HG03135 (cell line): ENCODE results near the gene KIF2C.
"Not testable (repeated sequence)": the region's sequence is repeated elsewhere in the genome, so short reads cannot be mapped to it uniquely, and the experiment has no call there.

Experiments used
- ATAC-seq: cut with Tn5 transposase; IDR thresholded peaks from one replicate; pipeline ENCODE4 v1.9.1; 2021; ENCODE audit warnings: mild to moderate bottlenecking, moderate library complexity; ENCODE audit not compliant: unreplicated experiment

Gene KIF2C

DNA sequence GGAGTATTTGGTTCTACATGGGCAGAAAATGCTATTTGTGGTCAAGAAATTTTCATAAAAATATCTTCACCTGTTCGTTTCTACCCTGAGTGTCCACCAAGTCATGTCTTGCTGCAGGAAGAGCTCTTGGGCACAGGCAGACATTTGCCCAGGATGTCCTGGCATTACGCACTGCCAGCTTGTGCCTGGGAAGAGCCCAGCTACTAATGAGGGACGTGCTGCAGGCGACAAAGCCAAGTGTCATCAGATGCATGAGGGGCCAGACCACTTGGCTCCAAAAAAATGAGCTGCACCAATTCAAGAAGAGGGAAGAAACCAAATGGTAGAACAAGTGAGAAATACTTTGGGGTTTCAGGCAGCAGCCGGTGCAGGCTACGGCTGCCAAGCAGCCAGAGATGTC is 21.5 kb upstream of the KIF2C start:
- no peak for ATAC-seq

DNA sequence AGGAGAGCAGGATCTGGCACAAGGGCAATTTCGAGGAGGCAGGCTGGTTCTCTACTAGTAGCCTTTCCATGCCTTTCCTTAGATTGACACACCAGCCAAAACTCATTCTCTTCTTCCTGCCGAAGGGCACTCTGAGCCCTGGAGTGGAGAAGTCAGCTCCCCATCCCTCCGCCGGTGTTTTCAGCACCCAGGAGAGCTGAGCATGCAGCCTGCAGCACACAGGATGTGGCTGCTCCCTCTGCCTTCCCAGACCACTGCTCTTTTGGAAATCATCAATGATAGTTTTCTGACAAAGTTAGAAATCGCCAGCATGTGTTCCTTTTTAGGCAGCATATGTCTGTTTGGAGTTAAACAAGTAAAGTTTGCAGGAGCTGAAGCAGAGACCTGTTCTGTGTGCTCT is 20.3 kb upstream of the KIF2C start:
- no peak for ATAC-seq

DNA sequence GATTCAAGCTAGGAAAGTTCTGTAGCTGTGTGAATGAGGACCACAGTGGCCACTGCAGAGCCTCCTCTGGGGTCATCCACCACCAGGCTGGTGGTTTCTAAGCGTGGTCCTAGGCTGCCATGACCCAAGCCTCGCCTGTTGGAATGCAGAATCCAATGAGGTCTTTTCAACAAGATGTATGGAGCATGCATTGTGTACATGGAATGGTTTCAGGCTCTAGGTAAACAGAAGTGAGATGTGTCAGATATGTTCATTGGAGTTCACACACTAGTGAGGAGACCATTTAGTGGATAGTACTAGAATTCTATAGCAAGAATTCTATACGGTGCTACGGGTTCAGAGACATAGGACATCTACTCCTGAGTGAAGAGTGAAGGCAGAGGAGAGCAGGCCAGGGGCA is 19.4 kb upstream of the KIF2C start:
- no peak for ATAC-seq

DNA sequence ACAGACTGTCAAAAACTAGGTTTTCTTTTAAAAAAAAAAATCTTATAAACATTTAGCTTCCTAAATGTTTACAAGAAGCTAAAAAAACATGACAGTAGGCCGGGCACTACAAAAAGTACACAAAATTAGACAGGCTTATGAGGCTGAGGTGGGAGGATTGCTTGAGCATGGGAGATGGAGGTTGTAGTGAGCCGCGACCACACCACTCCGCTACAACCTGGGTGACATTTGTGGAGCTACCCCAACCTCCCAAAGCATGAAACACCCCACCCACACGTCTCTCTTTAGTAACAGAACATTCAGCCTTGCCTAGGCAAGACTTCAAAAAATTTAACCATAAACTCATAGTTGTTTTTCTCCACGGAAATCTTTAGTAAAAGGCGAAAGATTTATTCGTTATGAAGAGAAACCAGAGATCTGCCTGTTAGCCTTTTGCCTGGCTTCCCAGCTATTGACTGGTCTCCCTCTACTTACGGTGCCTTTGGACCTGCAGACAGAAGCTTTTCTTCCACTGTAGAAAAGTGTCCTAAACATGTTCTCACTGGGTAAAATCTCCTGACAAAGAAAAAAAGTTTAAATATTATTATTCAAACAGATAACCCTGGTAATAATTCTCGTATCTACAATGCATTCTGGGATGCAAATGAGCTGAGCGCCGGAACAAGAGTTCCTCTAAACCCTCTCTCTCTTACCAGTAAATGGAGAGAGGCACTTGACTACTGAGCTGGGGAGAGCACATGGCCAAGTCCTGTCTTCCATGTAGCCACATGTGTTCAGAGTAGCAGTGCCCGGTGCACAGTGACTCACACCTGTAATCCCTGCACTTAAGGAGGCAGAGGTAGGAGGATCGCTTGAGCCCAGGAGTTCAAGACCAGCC is 17.9 kb upstream of the KIF2C start:
- ATAC-seq = peak; percentile 67

DNA sequence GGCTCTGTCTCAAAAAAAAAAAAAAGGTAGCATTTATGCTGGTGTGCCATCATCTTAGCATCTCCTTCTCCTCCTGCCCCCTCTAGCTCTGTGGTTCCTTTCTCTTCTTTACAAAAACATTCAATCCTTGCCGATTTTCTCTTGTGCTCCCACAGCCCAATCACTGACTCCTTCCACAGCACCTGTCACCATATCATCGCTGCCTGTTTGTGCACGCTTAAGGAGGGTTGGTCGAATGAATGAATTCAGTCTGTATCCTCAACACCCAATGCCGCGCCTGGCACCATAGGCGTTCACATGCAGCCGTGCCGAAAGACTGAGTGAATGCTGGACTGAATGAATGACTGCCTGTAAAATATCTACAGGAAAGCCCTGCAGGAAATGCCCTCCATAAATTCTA is 16.6 kb upstream of the KIF2C start:
- ATAC-seq = no peak

DNA sequence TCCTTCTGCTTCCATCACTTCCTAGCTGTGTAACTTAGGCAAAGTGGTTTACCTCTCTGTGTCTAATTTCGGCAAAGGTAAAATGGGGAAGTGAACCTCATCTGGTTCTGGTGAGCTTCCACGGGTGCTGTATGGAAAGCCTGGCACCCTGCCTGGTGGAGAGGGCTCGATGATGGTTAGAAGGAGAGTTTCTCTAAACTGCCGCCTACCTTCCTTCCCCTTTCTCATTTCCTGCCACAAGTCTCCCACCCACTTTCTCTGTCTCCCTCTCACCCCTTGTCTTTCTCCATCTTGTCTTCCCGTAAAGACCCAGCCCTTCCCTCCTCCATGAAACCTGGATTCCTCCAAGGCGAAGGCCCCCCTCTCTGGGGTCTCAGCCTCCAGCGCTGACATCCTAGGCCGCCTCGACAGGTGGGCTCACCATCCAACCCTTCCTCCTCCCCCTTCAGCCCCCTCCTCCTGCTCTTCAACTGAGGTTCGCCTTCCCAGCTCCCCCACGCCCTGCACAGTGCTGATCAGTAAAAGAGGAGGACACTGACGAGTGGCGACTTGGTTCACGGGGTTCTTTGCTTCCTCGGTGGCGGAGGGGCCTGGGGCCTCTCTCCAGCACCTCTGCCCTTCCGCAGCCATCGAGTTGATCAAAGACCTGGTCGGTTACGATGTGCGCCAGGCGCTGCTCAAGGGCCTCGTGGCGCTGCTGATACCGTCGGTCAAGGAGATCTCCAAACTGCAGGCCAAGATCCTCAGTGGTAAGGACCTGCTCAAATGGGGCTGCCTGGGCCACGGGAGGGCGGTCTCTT is 15.9 kb upstream of the KIF2C start:
- ATAC-seq = no peak

DNA sequence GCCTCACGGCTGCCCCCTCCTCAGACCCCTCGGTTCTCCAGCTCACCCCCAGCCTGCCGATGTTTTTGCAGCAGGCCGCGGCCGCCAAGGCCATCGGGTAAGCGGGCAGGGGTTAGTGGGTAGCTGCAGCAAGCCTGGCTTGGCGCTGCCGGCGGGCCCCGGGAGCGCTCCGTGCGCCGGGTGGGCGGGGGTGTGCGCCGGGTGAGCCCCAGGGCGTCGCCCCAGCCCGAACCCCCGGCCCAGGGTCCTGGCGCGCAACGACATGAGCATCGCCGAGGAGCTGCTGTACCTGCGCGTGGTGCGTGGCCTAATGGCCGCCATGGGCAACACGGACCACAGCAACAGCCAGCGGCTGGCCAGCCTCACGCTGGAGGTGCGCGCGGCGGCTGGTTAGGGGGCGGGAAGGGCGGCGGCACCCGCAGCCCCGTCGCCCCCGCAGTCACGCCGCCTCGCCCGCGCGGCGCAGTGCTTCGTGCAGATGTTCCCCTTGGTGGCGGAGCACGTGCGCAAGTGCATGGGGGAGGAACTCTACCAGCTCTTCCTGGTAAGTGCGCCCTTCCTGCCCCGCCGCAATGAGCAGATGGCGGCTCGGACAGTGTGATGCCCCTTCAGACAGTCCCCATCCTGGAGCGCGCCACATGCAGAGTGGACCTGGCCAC is 15.2 kb upstream of the KIF2C start:
- ATAC-seq = no peak

DNA sequence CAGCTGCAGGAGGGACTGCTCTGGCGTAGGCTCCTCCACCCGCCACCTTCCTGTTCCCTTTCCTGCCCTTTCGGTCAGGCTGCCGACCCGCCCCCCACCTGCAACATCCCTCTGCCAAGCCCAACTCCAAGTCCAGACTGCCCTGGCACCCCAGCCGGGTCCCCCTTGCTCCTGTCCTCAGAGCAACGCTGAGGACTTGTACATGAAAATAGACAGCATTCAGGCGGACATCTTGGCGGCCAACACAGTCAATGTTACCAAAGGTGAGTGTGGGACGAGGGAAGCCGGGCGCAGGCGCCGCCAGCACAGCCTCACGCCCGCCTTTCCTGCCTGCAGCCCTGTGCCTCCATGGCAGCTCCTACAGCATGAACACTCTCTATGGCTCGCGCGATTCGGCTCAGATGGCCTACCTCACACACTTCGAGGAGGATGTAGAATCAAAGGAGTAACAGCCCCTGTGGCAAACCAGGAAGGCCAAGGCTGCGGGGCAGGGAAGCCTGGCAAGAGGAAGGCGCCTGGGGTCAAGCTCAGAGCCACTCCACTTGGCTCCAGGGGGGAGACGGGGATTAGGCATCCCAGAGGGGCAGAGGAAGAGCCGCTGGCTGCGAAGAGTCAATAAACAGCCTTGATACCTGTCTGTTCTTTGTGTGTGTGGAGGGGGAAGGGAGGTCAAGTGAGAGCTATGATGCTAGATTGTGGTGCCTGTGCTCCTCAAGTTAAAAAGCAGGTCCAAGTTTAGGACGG is 14.5 kb upstream of the KIF2C start:
- ATAC-seq = no peak

DNA sequence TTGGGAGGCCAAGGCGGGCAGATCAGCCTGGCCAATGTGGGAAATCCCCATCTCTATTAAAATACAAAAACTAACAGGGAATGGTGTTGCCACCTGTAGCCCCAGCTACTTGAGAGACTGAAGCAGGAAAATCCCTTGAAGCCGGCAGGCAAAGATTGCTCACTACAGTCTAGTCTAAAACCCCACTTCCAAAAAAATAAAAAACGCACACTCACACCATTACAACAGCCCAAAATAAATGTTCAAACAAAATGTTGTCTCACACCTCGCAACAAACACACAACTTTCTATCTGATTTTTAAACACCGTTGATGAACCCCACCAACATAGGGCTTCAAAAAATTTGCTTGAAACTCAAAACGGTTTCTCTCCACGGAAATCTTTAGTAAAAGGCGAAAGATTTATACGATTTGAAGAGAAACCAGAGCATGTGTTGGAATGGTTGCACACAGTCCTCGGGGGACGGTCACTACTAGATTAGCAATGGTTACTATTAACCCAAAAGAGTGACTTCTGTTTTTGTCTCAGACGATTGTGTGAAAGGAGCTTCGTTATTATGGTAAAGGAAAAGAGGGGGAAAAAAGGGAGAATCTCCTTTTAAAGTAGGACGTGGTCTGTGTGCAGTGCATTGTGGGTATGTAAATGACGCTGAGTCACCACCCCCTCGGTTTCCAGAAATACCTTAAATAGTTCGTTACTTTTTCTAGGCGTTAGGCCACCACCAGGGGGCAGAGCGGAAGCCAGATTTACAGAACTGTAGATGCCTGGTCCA is 8.7 kb upstream of the KIF2C start, which contains the start of gene RNU5D-1:
TSS of gene RNU5D-1 (minus strand) at position 430 of the 772 bp plus-strand sequence.
- peak; percentile 69 for ATAC-seq

DNA sequence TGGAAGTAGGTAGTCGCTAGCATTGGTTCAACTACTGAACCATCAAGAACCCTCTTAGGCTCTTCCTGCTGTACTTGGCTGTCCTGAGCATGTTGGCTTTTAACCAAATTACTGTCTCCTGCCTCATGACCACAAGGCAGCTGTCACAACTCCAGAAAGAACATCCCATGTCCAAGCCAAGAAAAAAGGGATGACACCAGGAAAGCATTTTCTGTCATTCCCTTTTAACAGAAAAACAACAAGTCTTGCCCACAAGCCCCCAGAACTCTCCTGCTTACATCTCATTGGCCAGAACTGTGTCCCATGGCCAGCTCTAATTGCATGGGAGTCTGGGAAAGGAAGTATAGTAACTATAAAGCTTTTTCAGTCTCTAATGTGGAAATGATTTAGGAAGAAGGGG is 6.3 kb upstream of the KIF2C start:
- no peak for ATAC-seq

DNA sequence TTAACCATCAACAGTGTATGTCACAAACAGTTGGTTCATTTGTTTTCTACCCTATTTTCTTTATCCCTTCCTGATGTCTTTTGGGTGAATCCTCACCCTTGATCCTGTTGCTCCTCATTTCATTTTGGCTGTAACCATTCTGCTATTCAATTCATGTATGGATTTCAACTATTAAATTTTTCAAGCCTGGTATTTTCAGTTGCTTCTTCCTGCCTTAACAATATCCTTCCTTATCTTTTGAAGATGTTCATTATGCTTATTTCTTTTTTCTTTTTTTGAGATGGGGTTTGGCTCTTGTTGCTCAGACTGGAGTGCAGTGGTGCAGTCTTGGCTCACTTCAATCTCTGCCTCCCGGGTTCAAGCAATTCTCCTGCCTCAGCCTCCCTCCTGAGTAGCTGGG is 5.9 kb upstream of the KIF2C start:
- ATAC-seq = no peak

DNA sequence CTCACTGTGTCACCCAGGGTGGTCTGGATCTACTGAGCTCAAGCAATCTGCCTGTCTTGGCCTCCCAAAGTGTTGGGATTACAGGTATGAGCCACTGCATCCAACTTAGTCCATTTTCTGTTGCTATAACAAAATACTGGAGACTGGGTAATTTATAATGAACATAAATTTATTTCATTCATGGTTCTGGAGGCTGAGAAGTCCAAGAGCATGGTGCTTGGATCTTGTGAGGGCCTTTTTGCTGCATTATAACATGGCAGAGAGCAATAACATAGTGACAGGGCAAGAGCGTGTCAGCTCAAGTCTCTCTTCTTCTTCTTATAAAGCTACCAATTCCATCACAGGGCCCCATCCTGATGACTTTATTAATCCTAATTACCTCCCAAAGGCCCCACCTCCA is 3.6 kb upstream of the KIF2C start:
- ATAC-seq = no peak

DNA sequence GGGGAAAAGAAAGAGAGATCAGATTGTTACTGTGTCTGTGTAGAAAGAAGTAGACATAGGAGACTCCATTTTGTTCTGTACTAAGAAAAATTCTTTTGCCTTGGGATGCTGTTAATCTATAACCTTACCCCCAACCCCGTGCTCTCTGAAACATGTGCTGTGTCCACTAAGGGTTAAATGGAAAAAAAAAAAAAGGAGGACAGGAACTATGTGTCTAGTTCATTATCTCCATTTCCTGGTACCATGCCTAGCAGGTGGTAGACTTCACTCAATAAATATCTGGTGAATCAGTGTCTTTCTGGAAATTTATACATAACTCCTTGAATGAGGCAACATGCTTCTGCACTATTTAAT is 707 bp upstream of the KIF2C start:
- not testable (repeated sequence) for ATAC-seq

DNA sequence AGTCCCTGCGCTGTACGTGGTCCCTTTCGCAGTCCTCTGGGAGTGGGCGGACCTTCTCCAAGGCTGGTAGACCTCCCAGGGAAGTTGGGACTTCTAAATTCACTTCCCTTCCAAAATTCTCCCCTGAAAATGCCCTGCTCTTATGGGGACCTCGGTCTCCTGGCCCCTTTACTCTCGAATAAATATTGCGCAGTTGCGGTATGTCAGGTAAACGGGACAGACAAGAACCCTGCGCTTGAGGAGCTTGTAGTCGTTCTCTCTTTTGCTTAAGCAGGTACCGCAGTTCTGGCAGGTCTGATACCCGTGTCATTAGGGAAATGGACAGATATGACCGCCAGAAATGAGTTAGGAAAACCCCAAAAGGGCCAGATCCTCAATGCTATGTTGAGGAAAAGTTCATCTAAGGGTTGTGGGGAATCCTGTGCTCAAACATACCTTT is 561 bp downstream of the KIF2C start:
- no peak for ATAC-seq

DNA sequence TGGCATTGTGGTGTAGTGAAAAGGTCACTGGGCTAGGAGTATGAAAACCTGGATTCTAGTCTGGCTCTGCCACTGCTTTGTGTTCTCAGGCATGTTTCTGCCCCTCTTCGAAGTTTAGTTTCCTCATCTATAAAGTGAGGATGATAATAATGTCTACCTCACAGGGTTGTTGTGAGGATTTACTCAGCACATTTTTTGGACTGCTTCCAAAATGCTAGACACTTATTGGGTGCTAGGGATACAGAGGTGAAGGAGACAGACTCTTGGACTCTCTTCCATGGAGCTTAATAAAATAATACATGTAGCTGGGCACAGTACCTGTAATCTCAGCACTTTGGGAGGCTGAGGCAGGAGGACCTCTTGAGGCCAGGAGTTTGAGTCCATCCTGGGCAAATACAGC is 3.6 kb downstream of the KIF2C start:
- ATAC-seq = no peak

DNA sequence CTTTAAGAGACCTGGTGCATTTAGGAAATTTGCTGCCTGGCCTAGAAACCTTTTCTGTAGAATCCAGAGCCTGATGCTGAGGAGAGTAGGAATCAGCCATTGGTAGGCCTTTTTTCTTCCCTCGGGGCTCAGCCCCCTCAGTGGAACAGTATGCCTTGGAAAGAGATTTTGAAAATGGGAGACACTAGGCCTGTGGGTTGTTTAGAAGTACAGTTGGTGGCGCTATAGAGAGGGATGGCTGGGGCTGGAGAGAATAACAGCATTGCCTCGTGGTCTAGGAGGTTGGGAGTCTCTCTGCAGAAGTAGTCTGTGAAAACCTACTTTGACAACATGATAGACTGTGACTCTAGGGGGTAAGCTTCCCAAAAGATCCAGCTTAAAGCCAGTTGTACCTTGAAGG is 8.2 kb downstream of the KIF2C start:
- ATAC-seq = no peak

DNA sequence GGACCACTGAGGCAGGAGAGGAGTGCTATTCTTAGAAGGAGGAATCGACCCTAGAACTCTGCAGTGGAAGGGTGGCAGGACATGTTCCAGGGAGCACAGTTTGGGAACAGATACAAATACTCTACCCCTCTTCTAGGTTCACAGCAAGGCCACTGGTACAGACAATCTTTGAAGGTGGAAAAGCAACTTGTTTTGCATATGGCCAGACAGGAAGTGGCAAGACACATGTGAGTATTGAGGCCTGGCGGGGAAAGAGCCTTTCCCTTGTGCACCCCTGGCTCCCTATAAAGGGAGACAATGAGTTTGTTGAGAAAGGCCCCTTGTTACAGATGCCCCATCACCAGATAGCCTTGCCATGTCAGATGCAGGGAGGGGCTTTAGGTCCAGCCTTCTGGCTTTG is 17.8 kb downstream of the KIF2C start:
- no peak for ATAC-seq

DNA sequence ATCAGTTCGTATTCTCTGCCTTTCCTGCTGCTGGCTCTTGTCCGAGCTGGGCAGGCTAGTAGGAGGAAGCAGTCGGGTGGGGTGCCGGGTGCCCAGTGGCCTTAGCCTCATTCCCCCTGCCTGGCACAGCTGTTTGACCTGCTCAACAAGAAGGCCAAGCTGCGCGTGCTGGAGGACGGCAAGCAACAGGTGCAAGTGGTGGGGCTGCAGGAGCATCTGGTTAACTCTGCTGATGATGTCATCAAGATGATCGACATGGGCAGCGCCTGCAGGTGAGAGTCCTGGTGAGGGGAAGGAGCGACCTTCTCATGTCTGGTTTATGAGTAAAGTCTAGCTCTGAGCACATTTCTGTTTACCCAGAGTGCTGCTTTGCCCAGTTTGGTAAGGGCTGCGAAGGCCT is 19.4 kb downstream of the KIF2C start:
- ATAC-seq = no peak

DNA sequence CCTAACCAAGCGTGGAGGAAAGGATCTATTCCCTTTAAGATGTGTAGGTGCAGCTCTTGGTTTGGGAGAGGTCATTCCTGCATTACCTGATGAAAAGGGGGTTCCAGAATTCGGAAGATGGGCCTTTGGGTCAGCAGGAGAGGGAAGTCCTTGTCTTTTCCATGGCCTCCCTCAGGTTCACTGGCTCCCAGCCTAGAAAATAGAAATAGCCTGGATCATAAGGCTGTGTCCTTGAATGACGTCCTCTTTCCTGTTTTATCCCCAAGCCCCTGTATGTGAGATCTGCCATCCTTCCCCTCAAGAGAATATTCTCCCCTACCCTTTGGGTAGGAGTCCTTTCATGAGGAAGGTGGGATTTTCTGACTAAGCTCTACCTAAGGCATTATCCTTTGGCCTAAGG is 21.2 kb downstream of the KIF2C start:
- no peak for ATAC-seq

DNA sequence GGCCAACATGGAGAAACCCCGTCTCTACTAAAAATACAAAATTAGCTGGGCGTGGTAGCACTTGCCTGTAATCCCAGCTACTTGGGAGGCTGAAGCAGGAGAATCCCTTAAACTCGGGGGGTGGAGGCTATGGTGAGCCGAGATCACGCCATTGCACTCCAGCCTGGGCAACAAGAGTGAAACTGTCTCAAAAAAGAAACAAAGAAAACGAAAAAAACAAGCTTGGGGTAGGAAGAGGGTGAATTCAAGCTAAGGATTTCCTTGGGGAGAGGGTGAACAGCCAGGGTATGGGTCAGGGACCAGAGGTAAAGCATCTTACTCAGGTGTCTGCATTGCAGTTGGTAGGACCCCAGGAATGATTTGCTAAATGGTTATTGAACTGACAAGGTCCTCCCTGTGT is 26.8 kb downstream of the KIF2C start:
- ATAC-seq = not testable (repeated sequence)
